Ammon's horn (tissue), 1 donor: ENCODE data around the gene TLX2.

Source experiments
- DNase-seq: peaks from one replicate; pipeline ENCODE4 v3.0.0-alpha.2; 2016; ENCODE audit warnings: low spot score

TLX2 gene

DNA sequence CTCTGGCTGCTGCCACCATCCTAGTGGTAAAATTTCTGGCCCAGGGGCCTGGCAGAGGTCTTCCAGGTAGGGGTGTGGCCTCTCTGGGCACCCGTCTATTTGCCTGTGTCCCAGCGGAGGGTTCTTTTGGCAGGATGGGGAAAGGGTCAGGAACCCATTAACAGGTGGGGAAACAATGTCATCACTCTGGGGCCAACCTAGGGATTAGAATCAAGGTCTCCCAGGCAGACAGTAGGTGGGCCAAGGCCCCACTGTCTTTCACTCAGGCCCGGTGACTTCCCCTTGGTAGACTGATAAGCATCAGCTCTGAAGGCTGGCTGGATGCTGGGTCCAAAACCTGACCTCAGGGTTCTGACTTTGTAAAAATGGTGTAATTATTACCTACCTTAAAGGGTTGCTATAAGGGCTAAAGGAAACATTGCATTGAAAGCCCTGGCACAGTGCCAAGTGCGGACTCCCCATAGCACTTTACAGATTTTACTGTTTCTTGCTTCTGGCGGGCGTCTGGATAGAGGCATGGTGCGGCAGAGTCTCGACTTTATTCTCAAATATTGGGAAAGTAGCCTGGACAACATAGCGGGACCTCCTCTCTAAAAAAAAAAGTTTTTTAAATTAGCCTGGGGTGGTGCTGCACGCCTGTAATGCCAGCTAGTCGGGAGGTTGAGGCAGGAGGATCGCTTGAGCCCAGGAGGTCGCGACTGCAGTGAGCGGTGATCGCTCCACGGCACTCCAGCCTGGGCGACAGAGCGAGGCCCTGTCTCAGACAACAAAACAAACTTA lies 17.1 kb upstream of the TLX2 start:
- DNase-seq, result no peak

DNA sequence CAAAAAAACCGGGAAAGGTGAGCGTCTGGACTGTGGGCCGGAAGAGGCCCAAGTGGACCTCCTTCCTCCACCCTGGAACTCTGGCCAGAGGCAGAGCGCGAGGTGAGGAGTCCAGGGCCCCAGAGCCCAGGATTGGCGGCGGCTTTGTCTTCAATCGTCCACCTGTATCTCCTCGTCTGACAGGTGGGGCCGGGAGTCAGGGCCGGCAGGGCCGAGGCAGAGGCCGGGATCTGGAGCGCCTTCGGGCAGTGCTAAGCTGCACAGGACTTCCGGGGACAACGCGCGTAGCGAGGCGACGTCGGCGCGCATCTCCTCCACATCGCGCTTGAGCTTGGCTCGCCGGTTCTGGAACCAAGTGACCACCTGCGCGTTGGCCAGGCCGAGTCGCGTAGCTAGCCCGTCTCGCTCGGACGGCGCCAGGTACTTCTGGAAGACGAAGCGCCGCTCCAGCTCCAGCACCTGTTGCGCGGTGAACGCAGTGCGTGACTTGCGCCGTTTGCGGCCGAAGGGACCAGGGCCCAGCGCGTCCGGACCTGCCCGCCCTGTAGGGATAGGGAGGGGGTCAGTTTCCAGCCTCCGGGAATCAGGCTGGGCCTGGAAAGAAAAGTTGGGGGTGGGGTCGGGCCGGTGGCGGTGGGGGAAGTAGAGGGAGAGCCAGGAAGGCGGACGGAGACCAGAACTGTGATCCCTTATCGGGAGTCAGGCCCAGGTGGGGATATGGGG lies 16.3 kb upstream of the TLX2 start:
- DNase-seq, result no peak

DNA sequence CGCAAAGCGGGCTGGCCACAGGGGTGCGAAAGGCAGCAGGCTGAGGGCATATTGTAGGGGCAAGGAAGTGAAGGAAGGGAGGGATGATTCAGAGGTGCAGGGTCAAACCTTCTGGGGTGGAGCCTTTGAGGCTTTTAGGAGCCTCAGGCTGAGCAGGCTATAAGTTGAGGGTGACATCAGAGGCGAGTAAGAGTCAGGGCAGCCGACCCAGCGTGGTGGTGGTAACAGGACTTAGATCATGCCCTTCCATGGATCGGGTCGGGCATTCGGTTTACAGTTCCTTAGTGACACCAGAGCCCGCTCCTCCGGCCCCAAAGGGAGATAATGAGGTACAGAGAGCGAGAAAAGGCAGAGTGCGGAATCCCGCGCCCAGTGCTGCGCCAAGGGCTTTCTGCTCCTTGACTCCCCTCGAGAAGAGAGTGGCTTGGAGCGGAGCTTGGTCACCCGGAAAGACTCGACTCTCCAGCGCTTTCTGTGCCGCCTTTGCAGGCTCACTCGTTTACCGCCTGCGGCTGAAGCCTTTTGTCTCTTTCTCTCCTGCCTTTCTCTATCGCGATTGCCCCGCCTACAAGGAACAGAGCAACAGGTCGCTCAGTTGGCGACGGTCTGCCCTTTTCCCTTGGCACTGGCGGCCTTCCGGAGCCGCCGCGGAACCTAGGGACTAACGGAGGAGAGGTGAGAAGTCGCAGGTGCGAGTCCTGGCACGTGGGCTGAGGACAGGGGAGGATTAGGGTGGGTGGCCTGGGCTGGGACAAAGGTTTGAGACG lies 15.6 kb upstream of the TLX2 start:
- DNase-seq, result no peak

DNA sequence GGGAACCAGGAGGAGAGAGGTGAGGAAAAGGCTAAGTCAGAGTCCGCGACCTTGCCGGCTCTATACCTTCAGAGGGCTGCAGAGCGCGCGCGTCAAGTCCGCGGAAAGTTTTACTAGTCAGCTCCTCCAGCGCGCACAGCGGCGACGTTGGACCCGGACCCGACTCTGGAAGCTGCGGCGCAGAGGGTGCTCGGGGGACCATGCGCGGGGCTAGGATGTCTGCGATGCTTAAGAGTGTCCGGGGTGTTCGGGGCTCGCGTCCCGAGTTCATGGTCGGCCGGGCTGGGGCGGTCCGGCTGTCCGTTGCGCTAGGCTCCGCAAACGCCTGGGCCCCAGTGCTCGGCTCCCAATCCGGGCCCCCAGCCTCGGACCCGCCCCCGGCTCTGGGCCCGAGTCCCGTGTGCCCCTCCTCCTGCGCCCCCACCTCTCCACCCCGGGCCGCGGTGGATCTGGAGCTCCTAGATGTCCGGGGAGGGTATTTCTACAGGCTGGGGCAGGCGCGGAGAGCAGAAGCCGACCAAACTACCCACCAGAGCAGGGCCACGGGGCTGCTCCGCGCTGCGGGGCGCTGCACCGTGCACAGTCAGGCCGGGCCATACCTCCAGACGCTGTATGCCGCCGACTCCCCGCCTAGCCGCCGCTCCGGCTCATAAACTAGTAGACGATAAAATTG lies 14.8 kb upstream of the TLX2 start, which contains the start of gene LBX2:
Gene LBX2, minus strand, starts transcription at position 337 of the 673 bp plus-strand sequence. Its CDS starts 66 bp downstream, at position 271.
- no peak for DNase-seq

DNA sequence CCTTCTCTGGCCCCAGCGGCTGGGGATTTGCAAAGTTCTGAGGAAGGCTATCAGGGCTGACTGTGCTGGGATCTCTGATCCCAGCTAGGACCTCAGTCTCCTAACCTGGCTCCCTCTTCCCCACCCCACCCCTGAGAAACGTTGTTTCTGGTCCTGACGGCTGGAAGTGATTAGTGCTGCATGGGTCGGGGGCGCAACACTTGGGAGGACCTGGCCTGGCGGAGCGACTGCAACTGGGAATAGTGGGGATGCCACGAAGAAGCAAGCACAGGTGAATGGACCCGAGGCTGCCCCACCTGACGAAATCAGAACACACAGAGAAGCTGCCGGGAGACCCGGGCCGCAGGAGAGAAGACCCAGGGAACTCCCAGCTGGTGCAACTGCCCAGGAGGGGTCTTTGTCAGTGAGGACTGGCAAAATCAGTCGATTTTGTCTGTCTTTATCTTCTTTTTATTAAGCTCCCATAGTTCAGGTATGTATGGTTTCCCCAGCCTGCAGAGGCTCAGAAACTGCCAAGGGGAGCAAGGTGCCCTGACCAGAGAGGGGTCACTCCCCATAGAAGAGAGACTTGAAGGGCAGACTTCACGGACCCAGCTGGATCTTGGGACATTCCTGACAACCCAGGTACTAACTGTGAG lies 14.2 kb upstream of the TLX2 start:
- DNase-seq, result no peak

DNA sequence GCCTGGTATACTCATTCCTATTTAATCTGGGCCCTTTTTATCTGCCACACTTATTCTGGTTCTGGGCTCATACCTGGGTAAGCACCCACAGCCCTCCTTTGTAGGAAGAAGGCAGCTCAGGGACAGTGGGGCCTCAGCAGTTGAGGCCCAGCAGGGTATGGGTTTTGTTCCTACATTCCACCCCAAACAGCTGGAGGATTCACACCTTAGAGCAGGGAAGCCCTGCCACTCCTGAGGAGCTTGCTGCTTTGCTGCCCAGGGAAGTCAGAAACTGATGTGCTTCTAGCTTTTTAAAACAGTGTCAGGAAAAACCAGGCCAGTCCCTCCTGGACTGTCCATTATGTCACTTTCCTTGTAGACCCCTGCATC lies 13.7 kb upstream of the TLX2 start:
- DNase-seq, result no peak

DNA sequence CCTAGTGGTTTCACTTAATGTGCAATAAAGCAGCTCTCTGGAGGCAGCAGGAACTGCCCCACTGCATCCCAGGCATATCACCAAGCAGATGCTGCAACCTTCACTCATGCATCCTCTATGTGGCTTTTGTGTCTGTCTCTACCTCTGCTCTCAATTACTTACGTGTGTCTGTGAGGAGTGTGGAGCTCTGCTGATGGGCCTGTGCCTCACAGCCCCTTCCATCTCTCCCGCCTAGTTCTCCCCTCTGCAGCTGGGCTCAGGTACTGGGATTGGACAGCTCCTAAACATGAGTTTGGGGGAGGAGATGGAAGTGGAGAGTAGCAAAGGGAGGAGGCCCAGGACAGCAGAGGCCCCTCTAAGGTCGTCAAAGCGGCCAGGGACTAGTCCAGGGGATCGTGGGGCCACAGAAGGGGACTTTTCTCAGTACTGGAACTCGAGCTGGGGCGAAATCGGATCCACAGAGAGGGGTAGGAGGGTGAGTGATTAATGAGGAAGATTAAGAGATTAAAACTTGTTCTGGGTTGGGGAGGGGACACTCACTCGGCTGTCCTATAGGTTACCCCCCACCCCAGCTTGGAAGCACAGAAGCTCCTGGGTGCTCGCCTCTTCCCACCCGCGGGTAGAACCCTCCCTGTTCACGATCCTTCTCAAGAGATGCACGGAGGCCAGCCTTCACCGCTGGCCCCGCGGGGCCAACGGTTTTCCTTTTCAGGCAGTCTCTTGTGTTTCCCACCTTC lies 12.7 kb upstream of the TLX2 start:
- no peak for DNase-seq

DNA sequence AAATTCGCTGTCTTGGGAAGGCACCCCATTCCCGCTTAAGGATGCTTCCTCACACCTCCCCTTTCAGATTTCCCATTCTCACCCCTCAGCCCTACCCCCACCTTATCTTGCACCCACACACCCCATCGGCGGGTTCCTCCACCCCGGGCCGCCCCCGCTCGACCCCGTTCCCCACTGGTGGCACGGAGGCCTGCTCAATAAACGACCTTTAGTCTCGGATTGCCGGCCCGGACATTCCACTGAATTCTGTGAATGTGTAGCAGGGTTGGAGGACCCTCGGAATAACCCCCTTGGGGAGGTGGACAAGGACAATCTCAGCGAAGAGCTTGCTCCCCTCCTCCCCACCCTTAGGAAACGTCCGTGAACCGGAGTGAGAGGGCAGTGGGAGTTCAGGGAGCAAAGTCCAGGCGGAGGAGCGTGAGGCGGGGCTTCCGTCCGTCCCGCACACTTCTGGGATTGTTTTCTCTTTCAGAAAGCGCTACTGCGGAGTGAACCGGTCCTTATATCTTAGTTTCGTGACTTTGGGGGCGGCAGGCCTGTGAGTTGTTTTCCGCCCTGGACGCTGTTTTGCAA lies 12.0 kb upstream of the TLX2 start:
- DNase-seq, result no peak

DNA sequence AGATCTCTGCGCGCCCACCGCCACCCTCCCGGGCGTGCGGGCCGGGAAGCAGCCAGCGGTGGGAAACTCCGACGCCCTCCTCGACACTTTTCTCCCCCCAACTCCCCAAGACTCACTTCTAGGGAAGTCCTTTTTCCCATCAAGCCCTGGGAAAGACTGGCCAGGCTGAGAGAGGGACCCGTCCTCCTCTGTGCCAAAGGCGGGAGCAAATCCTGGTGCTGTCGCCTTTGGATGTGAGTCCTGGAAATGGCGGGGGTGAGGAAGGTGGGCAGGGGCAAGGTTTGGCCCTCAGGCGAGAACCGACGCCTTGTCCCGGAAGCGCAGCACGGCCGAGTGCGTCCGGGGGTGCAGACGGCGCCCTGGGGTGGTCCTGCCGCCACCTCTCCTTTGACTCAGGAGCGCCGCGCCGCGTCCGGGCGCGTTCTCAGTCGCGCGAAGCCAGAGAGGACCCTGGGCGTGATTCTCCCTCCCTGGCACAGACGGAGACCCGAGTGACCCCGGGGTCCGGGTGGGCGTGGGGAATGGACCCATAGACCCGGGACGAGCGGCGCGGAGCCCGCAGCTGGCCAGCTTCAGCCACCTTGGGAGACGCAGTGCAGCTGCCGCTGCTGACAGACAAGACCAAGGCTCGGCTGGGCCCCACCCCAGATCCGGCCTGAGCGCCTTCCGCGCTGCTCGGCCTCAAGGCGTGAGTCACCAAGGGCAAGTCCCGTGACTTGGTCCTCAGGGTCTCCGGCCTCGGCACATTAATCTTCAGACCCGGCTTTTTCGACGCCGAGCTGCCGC lies 11.3 kb upstream of the TLX2 start:
- DNase-seq, result no peak

DNA sequence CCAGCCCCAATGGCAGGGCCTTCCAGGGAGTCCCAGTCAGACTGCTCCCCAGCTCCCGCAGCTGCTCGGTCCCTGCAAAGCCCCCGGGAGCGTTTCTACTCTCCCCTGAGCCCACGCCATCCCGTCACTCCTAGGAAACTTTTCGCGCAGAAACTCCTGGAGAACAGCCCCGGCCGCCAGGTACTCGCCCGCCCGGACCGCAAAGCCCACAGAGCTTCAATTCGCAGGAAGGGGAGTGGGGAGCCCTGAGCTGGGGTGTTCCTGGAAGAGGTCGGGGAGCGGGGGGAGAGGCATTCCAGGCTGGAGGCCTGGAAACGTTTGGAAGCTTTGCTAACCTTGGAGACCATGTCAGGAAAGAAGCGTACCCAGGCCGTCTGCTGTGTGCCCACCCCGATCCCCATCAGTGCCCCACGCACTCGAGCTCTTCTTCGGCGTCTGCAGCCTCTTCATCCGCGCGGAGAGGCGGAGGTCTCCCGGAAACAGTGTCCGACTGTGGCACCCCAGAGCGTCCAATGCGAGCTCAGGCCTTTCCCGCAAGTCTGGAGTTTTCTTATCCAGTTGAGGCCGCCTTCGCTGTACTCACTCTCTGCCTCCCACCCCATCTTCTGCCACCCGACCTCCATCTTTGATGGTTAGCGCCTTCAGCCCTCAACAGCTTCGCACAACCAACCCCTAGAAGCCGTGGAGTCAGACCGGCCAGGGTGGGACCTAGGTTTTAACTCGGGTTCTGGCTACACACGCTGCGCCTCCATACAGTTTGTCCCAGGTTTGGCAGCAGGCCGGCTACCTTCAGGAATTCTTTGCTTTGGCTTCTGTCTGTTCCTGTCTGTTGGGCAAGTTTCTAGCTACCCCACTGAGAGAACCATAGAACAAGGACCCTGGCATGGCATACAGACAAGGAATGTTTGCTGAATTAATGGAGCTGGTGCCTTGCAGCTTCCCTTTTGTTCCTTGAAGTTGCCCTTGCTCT lies 10.5 kb upstream of the TLX2 start:
- DNase-seq, result no peak

DNA sequence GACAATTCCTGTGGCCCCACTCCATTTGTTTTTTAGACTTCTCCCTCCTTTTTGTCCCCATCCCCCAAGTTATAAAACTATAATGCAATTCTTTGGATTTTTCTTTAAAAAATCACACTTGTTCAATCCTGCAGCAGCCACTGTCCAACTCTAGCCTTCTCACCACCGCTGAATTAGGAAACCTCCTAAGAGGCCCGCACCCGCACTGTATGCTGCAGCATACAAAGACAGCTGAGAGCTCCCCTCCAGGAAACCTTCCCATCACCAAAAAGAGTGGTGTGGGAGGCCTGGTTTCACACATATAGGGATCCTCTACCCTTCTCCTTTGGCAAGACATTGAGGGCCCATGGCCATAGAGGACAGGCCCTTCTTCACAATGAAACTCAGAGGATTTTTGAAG lies 9.7 kb upstream of the TLX2 start:
- no peak for DNase-seq

DNA sequence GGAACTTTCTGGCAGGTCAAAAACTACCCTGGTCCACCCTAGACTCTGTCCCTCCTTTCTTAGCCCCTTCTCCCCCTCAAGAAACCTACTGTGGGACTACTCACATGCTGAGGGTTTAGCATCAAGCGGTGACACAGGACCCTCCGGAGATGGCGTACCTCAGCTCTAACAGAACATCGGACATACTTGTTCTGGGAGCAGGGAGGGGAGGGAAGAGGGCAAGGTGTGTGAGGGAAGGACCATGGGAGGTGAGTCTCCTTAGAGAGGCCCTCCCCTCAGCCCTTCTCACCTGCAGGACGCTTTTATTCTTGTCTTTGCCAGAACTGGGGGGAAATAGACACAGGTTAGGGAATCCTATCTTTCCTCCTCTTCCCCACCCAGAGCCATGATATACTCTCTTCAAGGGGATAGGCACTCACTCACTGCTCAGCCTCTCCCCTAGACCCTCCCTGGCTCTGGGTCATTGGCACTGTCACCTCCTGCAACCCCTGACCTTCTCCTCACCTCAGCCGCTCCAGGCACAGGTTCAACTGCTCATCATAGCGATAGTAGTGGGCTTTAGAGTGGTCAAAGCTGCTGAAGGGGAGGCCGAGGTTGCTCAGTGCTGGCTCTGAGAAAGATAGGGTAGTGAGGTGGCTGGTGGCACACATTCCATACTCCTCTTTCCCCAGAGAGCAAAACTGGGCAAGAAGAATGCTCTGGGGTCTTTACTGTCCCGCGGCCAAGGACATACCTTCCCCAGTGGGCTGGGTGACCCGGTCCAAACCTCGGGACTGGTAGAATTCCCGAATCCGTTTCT lies 8.6 kb upstream of the TLX2 start:
- DNase-seq, result no peak

DNA sequence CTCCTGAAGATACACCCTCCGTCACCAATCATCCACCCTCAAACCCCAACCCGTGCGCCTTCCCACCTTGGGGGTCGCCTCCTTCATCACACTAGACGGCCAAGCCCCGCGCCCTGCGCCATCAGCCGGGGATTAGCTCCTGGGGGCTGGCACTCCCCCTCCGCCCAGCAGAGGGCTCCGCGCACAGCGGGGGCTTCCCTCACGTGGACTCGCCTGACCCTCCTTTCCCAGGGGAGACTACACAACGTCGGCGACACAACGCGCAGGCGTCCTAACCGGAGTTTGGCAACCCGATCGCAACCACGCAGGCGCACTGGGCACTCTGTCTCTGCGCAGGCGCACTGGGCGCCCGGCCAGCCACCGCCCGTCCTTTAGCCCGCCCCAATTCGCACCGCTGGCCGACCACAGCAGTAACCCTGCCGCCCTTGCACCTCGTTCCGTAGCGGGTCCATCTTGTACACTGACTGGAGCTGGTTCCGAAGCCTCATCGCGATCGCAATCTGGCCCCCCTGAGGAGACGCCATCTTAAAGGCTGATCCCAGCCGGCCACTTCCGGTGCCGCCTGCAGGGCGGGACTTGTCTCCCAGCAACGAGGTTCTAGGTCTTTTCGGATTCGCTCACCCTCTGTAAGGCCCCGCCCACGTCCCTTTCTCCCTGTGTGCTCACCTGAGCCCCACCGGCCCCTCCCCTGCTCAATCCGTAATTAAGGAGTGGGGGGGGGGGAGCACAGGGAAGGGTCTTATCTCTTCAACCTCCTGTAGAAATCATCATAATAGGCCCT lies 6.9 kb upstream of the TLX2 start, which contains the start of gene PCGF1:
Gene PCGF1, minus strand, starts transcription at position 551 of the 781 bp plus-strand sequence. Its CDS starts 27 bp downstream, at position 524.
- DNase-seq, result peak; percentile 99

DNA sequence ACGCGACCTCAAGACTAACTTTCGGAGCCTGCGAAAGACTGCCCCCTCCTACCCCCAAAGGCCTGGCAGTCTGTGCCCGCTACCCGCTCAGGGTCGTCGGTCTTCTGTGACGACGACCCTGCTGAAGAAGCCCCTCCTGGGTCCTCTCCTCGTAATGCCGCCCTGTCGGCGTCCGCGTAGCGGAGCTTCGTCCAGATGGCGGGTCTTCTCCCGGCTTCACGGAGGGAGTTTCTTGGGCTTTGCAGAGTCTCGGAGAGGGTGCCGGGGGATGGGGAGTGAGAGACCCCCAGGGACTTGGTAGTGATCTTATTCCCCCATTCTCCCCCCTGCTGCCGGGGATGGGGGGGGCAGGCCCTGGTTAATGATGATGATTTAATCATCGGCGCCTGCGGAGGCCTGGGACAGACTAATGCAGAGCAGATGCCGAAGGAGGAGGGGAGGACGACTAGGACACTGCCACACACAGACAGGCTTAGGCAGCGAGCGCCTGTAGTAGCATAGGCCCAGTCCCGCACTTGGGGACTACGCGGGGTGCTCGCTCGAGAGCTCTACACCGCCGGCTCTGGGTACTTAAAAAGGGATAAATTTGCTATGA lies 6.2 kb upstream of the TLX2 start:
- peak; percentile 59 for DNase-seq

DNA sequence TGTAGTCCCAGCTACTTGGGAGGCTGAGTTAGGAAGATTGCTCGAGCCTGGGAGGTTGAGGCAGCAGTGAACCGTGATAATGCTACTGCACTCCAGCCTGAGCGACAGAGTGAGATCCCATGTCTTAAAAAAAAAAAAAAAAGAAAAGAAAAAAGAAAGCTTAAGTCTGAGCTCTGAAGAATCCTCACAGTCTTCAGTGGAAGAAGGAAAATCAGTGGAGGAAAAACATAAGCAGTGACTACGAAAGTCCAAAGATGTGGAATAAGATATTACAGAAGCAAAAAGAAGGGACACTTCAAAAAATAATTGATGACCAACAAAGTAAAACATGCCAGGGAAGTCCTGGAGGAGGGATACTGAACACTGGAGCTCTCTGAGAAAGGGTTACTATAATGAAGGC lies 4.0 kb upstream of the TLX2 start:
- DNase-seq, result no peak
